D721Med (cell line): ENCODE measurements around the gene CD320.
A peak's percentile ranks its signal among the peaks of the same experiment; 100 is the strongest.
"Not testable (repeated sequence)": the region's sequence is repeated elsewhere in the genome, so short reads cannot be mapped to it uniquely, and the experiment has no call there.

Experiments used
- DNase-seq: peaks from one replicate; pipeline ENCODE4 v3.0.0; 2011; ENCODE audit warnings: low spot score; ENCODE audit not compliant: insufficient read length
- FAIRE-seq: peaks from 2 replicates; lab custom pipeline; 2011; peaks lifted over from hg19 to GRCh38; lab: Jason Lieb, UNC
- CTCF ChIP-seq: IDR thresholded peaks from 2 replicates; pipeline ENCODE4 v1.5.1; 2012; ENCODE audit warnings: mild to moderate bottlenecking, control low read depth; ENCODE audit not compliant: insufficient read depth; ENCODE audit errors: missing control alignments

CD320 gene

DNA sequence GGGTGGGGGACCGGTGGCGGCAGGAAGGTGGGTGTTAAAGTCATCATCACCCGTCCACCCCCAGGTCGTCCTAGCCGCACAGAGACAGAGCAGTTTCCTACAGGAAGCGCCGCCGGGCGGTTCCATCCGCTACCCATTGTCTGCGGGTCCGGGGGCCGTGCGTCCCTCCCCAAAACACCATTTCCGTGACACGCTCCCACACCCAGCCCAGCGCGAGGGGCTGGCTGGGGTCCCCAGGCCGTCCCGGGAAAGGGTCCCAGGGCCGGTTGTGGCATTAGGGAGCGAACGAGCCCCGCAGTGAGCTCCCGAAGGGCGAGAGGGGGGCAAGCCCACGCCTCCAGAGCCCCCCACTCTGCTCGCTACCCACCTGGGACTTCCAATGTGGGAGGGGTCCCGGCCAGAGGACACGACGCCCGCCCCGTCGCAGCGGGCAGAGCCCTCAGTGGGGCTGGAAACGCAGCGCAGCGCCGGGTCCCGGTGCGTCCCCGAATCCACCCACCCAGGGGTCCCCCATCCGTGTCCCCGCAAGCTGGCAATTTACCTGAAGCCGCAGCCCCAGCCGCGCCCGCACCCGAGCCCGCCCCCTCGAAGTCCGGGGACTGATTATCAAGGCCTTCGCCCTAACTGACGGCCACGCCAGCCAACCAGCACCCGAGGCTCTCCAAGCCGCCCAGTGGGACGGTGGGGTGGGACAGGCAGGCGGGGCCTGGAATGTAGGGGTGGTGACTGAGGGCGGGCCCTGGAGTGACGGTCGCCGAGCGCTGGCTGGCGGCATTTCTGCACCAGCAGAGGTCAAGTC, 34.7 kb upstream of the CD320 start, which contains the start of gene KANK3:
Gene KANK3 (minus strand): TSS at position 579 of the 799 bp plus-strand sequence. CDS start 5,434 bp downstream, outside the sequence.
- TF ChIP-seq CTCF: no peak
- FAIRE-seq (no peak), DNase-seq (peak; percentile 99)

- DNase-seq (no peak), FAIRE-seq (no peak)
- no peak for TF ChIP-seq CTCF
Observed at GRCh38 chr19:8342316-8342683, 34.1 kb upstream of the CD320 start.

- FAIRE-seq, DNase-seq: not testable (repeated sequence)
Observed at GRCh38 chr19:8341504-8341903, 33.3 kb upstream of the CD320 start.

- no peak for DNase-seq
- FAIRE-seq: no peak
Observed at GRCh38 chr19:8340341-8341096, 32.4 kb upstream of the CD320 start.

GRCh38 chr19:8338835-8339234, 30.7 kb upstream of the CD320 start:
- TF ChIP-seq CTCF: no peak
- DNase-seq (no peak), FAIRE-seq (no peak)

More at GRCh38 chr19:8340341-8341096, 32.4 kb upstream of the CD320 start:
- TF ChIP-seq CTCF: no peak

DNA sequence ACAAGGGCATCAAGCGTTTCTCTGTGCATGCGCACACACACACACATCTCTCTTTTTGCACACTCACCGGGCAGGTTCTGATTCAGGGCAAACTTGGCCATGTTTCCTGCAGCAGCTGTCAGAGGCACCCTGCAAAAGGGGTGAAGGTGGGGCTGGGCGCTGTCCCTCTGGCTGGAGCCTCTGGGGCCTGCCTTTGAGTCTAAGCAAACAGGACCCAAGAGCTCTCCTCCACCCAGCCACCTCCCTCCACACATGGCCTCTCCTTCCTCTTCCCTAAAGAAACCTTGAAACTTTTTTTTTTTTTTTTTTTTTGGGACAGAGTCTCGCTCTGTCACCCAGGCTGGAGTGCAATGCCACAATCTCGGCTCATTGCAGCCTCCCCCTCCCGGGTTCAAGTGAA, 29.6 kb upstream of the CD320 start:
- no peak for FAIRE-seq
- no peak for DNase-seq
- TF ChIP-seq CTCF: no peak

DNA sequence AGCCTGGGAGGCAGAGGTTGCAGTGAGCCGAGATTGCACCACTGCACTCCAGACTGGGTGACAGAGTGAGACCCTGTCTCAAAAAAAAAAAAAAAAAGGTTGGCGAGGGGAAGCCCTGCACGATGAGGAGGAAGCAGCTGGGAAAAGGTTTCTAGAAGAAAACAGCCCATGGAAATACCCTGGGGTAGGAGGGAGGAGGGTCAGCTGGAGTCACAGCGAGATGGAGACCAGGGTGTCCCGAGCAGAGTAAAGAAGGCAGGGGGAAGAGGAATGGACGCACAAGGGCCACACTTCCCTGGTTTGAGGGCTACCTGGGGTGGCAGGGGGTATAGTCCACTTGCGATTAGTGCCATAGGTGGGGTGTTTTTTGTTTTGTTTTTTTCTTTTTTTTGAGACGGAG, 28.5 kb upstream of the CD320 start:
- no peak for TF ChIP-seq CTCF
- DNase-seq (no peak), FAIRE-seq (no peak)
